GM12801 (cell line): ENCODE data around the gene ELMO1.

ENCODE experiments used
- CTCF ChIP-seq: IDR thresholded peaks from one replicate; pipeline ENCODE4 v1.5.1; 2011; ENCODE audit warnings: control low read depth; ENCODE audit not compliant: insufficient read length; ENCODE audit errors: extremely low read depth

Gene ELMO1

GRCh38 chr7:37045681-37046179 lies 402.9 kb downstream of the ELMO1 start:
- TF ChIP-seq CTCF: no peak

- no peak for TF ChIP-seq CTCF
Measured at GRCh38 chr7:37041461-37041860, 407.2 kb downstream of the ELMO1 start.

GRCh38 chr7:37040330-37040729 lies 408.3 kb downstream of the ELMO1 start:
- no peak for TF ChIP-seq CTCF

- no peak for TF ChIP-seq CTCF
Measured at GRCh38 chr7:37039131-37039749, 409.4 kb downstream of the ELMO1 start.

DNA sequence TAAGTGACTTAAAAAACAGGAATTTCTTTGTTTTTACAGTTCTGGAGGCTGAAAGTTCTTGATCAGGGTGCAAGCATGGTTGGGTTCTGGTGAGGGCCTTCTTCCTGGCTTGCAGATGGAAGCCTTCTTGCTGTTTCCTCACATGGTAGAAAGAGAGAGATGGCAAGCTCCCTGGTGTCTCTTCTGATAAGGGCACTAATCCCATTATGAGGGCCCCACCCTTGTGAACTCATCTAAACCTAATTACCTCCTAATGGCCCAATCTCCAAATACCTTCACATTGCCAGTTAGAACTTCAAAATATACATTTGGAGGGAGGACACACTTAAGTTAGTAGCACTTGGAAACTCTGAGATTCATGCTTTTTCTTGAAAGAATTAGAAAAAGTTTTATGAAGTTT lies 410.0 kb downstream of the ELMO1 start:
- TF ChIP-seq CTCF: no peak

DNA sequence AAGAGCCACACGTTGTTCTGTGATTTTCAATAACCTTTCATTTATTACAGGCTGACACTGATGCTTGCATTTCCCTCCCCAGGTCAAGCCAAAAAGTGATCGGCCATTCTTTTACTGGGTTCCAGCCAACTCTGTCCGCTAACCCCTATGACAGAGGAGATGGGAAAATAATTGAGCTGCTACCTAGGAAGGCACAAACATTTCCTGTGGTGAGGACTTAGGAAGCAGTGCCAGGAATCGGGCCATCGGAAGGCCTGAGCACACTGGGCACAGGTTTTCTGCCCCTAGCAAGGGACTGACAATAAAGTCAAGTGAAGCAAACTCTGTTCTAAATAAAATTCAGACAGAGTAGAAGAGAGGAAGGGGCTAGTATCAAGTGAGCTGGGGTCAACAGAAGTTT lies 411.4 kb downstream of the ELMO1 start:
- TF ChIP-seq CTCF: no peak

DNA sequence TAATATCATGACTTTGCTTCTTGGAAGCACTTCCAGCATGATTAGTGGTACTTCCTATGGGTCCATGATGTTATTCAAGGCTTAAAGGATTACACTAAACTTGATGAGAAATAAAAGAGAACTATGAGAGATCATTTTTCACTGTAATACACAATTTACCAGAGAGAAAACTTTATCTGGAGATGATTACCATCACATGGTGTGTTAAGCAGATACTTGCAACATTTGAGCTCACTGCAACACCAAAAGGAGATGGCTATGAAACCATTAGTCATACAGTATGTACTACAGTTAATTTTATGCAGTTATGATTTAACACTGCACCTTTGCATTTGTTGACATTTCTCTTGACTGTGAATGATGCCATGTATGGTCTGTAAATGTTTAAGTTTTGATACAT lies 413.0 kb downstream of the ELMO1 start:
- TF ChIP-seq CTCF: no peak

DNA sequence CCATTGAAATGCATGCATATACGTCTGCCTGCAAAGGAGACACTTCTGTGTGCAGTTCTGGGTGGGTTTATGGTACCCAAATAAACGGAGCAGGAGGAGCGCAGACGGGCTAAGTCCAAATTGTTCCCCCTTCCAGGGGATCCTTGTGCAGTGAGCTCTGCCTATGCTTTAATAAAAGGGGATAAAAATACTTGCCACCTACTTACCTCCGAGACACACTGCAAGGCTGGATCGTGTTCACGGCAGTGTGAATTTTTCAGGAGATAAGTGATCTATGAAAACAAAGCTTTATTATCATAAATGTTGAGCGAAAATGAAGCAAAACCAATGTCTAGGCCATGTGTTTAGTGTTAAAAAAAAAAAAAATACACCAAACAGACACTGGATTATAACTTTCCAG lies 415.5 kb downstream of the ELMO1 start:
- no peak for TF ChIP-seq CTCF
